PC-9 (cell line): ENCODE results near the gene USP13. TPM values are rescaled to one million over a fixed set of nuclear protein-coding genes. Genes with fewer than 3 reads are reported as not detected.

ENCODE experiments used
- BruUV-seq: library from RNA; stranded (reverse); fragments of 400-500 nt; replicated peaks from 2 replicates; lab custom pipeline; 2021; lab: Mats Ljungman, UMichigan
- CTCF ChIA-PET: fragments of 300-600 bp; sonication (Branson Sonifier 250); formaldehyde crosslinking; loops from one replicate; lab custom pipeline; 2022; ENCODE audit warnings: antibody characterized with exemption; lab: Charles Lee
- POLR2A ChIA-PET: fragments of 300-600 bp; sonication (Branson Sonifier 250); formaldehyde crosslinking; loops from one replicate; lab custom pipeline; 2022; ENCODE audit warnings: antibody characterized with exemption; ENCODE audit not compliant: unreplicated experiment; lab: Charles Lee
- DNase-seq, 2 experiments: peaks; one replicate each; pipeline versions ENCODE4 v3.0.0 to v3.0.0-alpha.2; 2015 to 2022; ENCODE audit warnings: mixed read lengths in 1 of 2
- H2AFZ ChIP-seq: fragments of 200-600 bp; sonication (generic); 2 replicates; pipeline ENCODE4 v1.8.1; 2017; ENCODE audit warnings: antibody characterized with exemption
- H3F3A ChIP-seq: fragments of 200-600 bp; sonication (generic); 2 replicates; pipeline ENCODE4 v1.8.1; 2017; ENCODE audit warnings: antibody characterized with exemption, mild to moderate bottlenecking, low read depth; ENCODE audit not compliant: insufficient read depth
- H3K27ac ChIP-seq: fragments of 200-600 bp; sonication (generic); 2 replicates; pipeline ENCODE4 v1.6.1; 2016; ENCODE audit warnings: mixed run types
- H3K27me3 ChIP-seq: fragments of 200-600 bp; sonication (generic); 2 replicates; pipeline ENCODE4 v1.6.1; 2016; ENCODE audit warnings: low read depth, mixed run types; ENCODE audit not compliant: insufficient read depth
- H3K36me3 ChIP-seq: fragments of 200-600 bp; sonication (generic); 2 replicates; pipeline ENCODE4 v1.6.1; 2016; ENCODE audit warnings: low read depth, mixed run types
- H3K4me1 ChIP-seq: fragments of 200-600 bp; sonication (generic); replicated peaks from 2 replicates; pipeline ENCODE4 v1.6.1; 2016; ENCODE audit warnings: mixed run types; ENCODE audit not compliant: insufficient read depth
- H3K4me2 ChIP-seq: fragments of 200-600 bp; sonication (generic); 2 replicates; pipeline ENCODE4 v1.6.1; 2017; ENCODE audit warnings: mixed run types
- H3K4me3 ChIP-seq: fragments of 200-600 bp; sonication (generic); 2 replicates; pipeline ENCODE4 v1.6.1; 2016; ENCODE audit warnings: mixed run types
- H3K79me2 ChIP-seq: fragments of 200-600 bp; sonication (generic); 2 replicates; pipeline ENCODE4 v1.6.1; 2017; ENCODE audit warnings: low read depth, mixed run types
- H3K9me2 ChIP-seq: fragments of 200-600 bp; sonication (generic); 2 replicates; pipeline ENCODE4 v1.8.1; 2017; ENCODE audit warnings: mild to moderate bottlenecking; ENCODE audit not compliant: insufficient read depth
- H3K9me3 ChIP-seq: fragments of 200-600 bp; sonication (generic); 2 replicates; pipeline ENCODE4 v1.8.1; 2016; ENCODE audit warnings: low read depth; ENCODE audit not compliant: insufficient read depth
- H4K20me1 ChIP-seq: fragments of 200-600 bp; sonication (generic); 2 replicates; pipeline ENCODE4 v1.8.1; 2017; ENCODE audit not compliant: insufficient read depth
- CTCF ChIP-seq: fragments of 200-600 bp; sonication (generic); conservative IDR thresholded peaks from 2 replicates; pipeline ENCODE4 v1.6.1; 2017; ENCODE audit warnings: mixed run types, antibody characterized with exemption, mild to moderate bottlenecking, moderate library complexity
- EZH2 ChIP-seq: fragments of 200-600 bp; sonication (generic); IDR thresholded peaks from 2 replicates; pipeline ENCODE4 v1.8.0; 2017; ENCODE audit warnings: antibody characterized with exemption, low read depth
- intact Hi-C: fragments of 100-400 bp; cut with micrococcal nuclease; formaldehyde crosslinking; loops from one replicate; pipeline ENCODE4 v1.10.0; 2022; ENCODE audit not compliant: unreplicated experiment
- total RNA-seq: library from RNA; stranded (reverse); gene quantifications from 2 replicates; pipeline ENCODE4 v1.2.3, GENCODE V29; 2021

USP13 gene
- total RNA-seq, 1 experiment from 2014 or later = 24.7 TPM

GRCh38 chr3:179819379-179819778, 166.5 kb downstream of the USP13 start:
- Histone ChIP-seq H3K27me3 (no peaks in the 10 kb centered on the region; the same call in 1 of the 2 replicates), H3K4me2 (no peak overlapping the region), H3K9me3 (no peaks in the 10 kb centered on the region), H3F3A (no peaks in the 10 kb centered on the region), H3K79me2 (no peaks in the 10 kb centered on the region), H3K4me3 (no peak overlapping the region), H4K20me1 (no peaks in the 10 kb centered on the region), H3K4me1 (no peaks in the 10 kb centered on the region), H3K36me3 (no peaks in the 10 kb centered on the region), H3K27ac (no peak overlapping the region), H2AFZ (no peak overlapping the region), H3K9me2 (0 out of 2 replicates have a peak, but pooled peaks cover 4% of the 10 kb centered on the region)
- TF ChIP-seq CTCF (no peak), EZH2 (no peak)
- POLR2A ChIA-PET = interaction anchor here (0.7 kb wide), 1 partner anchor 77 kb away, joined by 14 read pairs; no protein-coding TSS in a partner anchor
- intact Hi-C loops = no loop called here
- CTCF ChIA-PET = no interaction called here
- no TSS peak for BruUV-seq
- DNase-seq = no peak

DNA sequence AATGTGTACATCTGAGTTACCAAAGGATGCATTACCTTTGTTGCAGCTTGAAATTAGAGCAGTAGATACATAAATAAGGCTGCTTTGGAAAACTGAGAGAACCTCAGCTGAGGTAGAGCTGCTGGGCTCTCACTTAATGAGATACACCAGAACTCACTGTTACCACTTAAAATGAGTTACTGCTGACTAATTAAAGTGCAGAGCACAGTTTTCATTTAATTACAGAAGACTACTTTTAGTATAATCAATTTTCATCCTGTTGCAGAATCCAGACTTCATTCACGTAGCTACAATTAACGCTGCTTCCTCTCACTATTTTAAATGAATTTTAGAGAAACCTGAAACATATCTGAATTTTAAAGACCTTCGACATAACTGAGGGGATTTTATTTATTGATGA, 169.5 kb downstream of the USP13 start:
- ChIA-PET CTCF (no interaction called here), POLR2A (no interaction called here)
- TF ChIP-seq CTCF = no peak
- TF ChIP-seq EZH2 = no peak
- Histone ChIP-seq H3K36me3 (no peaks in the 10 kb centered on the region), H3K9me2 (0 out of 2 replicates have a peak, but pooled peaks cover 4% of the 10 kb centered on the region), H3K79me2 (no peaks in the 10 kb centered on the region), H4K20me1 (no peaks in the 10 kb centered on the region), H3K27me3 (no peaks in the 10 kb centered on the region; the same call in 1 of the 2 replicates), H2AFZ (no peak overlapping the region), H3K27ac (no peak overlapping the region), H3K9me3 (no peaks in the 10 kb centered on the region), H3K4me3 (no peak overlapping the region), H3K4me1 (no peaks in the 10 kb centered on the region), H3F3A (no peaks in the 10 kb centered on the region), H3K4me2 (no peak overlapping the region)
- no peak for DNase-seq
- no TSS peak for BruUV-seq
- intact Hi-C loops = loop anchor here (10.0 kb wide), 1 partner anchor 593 kb away; no protein-coding TSS in a partner anchor

DNA sequence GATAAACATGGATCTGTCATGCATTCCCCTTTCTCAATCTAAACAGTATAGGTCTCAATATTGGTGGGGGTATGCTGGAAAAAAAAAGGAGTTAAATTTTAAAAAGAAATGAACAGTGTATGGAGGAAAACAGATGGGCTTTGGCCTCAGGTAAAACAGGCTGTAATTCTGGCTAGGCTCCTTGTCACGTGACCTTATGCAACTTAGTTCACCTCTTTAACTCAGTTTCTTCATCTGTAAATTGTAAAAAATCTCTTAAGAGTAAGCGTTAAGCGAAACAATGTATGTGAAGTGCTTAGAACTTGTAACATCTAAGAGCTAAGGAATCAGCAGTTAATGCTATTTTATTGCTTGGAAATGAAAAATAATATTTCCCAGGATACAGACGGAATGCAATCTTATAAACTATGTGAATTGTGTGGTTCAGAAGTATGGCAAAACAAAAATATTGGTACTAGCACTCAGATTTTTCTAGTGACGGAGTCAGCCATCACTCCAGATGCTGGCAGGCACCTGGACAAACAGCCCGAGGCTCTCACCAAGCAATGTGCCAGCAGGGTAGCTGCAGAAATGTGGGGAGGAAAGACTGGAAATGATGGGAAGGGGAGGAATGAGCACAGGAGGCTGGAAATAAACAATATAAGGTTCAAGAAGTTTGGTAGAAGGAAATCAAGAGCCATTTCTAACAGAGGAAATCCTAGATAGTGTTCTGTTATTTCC, 172.8 kb downstream of the USP13 start:
- Histone ChIP-seq H3K36me3 (no peaks in the 10 kb centered on the region), H4K20me1 (no peaks in the 10 kb centered on the region), H3K27me3 (no peaks in the 10 kb centered on the region; the same call in 1 of the 2 replicates), H3K4me2 (no peak overlapping the region), H2AFZ (peak overlapping the region; percentile 7; the same call in 1 of the 2 replicates), H3K79me2 (no peaks in the 10 kb centered on the region), H3K4me1 (no peaks in the 10 kb centered on the region), H3K9me2 (0 out of 2 replicates have a peak, but pooled peaks cover 4% of the 10 kb centered on the region), H3K4me3 (no peak overlapping the region), H3F3A (no peaks in the 10 kb centered on the region), H3K9me3 (no peaks in the 10 kb centered on the region), H3K27ac (no peak overlapping the region)
- DNase-seq = no peak
- CTCF ChIA-PET = no interaction called here
- intact Hi-C loops = loop anchor here (10.0 kb wide), 1 partner anchor 589 kb away; no protein-coding TSS in a partner anchor
- POLR2A ChIA-PET = no interaction called here
- no TSS peak for BruUV-seq
- TF ChIP-seq CTCF (no peak), EZH2 (no peak)
